Gastrocnemius medialis (tissue), 4 donors: ENCODE measurements around the gene TPTE2.

Experiments used
- POLR2A ChIP-seq, 2 donors: fragments of 450-650 bp; IDR thresholded peaks; one replicate each; pipeline ENCODE4 v1.6.1; 2017; ENCODE audit warnings: antibody characterized with exemption in 2 of 2, mild to moderate bottlenecking in 2 of 2, moderate library complexity in 2 of 2
- TF ChIP-seq, protein P1 (sequence below), 5 experiments: fragments of 450-650 bp in 3 of 5; fragments of 200-600 bp in 2 of 5; sonication (generic) in 2 of 5; IDR thresholded peaks in 4 of 5; conservative IDR thresholded peaks in 1 of 5; 1 replicate in 4 of 5; 2 replicates in 1 of 5; pipeline ENCODE4 v1.5.1; 2016 to 2019; ENCODE audit warnings: antibody characterized with exemption in 5 of 5, mild to moderate bottlenecking in 3 of 5, moderate library complexity in 3 of 5

DNA sequence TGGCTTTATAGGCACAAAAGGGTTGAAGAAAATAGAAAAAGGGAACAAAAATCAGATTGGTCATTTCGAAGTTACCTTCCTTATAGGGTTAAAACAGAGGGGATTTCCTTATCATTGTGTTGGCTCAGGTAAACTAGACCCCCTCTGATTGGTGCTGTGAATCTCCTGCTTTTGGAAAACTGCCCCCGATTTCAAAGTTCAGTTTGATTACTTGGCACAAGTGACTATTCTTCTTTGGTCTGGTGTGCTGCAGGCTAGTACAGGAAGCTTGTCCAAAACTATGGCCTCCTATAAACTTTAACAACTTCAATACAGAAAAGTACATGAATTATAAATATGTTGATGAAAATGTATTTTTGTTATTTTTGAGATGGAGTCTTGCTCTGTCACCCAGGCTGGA is 13.9 kb upstream of the TPTE2 start:
- TF ChIP-seq, protein P1, sequence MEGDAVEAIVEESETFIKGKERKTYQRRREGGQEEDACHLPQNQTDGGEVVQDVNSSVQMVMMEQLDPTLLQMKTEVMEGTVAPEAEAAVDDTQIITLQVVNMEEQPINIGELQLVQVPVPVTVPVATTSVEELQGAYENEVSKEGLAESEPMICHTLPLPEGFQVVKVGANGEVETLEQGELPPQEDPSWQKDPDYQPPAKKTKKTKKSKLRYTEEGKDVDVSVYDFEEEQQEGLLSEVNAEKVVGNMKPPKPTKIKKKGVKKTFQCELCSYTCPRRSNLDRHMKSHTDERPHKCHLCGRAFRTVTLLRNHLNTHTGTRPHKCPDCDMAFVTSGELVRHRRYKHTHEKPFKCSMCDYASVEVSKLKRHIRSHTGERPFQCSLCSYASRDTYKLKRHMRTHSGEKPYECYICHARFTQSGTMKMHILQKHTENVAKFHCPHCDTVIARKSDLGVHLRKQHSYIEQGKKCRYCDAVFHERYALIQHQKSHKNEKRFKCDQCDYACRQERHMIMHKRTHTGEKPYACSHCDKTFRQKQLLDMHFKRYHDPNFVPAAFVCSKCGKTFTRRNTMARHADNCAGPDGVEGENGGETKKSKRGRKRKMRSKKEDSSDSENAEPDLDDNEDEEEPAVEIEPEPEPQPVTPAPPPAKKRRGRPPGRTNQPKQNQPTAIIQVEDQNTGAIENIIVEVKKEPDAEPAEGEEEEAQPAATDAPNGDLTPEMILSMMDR (IDR thresholded peaks at IDR 0.05 in 4 of 5, conservative IDR thresholded peaks at IDR 0.05 in 1 of 5) = no peak
- TF ChIP-seq POLR2A (IDR thresholded peaks at IDR 0.05) = no peak
